ENCODE measurements around the gene TBC1D22A.

Gene TBC1D22A

DNA sequence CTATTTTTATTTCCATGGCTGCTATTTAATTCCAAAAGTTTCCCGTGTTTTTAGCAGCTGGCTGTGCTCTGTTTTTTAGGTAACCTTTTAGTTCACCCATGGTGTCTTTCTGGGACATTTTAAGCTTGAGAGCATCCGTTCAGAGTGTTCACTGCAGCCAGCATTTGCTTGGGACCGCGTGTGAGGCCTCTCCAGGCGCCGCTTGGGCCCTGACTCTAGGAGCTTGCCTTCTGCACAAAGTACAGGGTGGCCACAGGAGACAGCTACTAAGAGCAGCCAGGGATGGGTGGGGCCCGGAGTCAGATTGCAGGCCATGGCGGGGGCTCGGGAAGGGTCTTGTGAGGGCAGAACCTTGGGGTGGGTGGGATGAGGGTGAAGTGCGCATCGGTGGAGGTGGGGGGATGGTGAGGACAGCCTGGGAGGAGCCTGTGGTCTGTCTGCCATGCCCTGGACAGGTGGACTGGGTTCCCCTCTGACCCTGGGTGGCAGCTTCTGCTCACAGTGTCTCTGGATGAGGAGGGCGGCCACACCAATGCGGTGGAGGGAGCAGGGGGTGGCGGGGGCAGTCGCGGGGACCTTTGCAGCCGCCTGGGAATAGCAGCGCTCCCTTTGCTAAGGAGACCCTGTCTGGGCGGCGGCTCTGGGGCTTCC lies 288.1 kb downstream of the TBC1D22A start:
- no peak for DNase-seq

DNA sequence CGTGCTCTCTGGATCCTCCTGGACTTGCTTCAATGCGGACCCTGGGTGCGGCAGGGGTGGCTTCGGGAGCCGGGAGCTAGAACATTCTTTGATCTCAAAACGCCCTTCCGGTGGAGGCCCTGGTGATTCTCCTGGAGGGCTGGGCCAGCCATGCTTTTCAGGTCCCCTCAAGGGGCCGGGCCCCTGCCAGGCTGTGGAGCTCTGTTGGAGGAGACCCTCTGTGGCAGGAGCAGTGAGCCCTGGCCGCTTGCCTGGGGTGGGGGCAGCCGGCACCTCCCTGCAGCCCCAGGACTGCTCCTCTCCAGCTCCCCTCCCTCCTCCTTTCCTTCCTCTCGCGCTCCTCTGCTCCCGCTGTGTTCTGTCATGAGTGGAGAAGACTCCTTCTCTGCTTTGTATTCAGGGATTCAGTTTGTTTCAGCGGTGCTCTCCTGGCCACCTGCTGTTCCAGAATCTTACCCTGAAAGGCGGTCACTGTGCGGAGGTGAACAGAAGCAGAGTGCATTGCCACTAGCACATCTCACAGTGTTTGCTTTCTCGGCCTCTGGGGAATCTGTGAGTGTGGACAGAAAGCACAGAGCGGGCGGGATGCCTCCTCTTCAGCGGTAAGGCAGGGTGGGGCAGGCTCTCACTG lies 289.1 kb downstream of the TBC1D22A start:
- DNase-seq = no peak

DNA sequence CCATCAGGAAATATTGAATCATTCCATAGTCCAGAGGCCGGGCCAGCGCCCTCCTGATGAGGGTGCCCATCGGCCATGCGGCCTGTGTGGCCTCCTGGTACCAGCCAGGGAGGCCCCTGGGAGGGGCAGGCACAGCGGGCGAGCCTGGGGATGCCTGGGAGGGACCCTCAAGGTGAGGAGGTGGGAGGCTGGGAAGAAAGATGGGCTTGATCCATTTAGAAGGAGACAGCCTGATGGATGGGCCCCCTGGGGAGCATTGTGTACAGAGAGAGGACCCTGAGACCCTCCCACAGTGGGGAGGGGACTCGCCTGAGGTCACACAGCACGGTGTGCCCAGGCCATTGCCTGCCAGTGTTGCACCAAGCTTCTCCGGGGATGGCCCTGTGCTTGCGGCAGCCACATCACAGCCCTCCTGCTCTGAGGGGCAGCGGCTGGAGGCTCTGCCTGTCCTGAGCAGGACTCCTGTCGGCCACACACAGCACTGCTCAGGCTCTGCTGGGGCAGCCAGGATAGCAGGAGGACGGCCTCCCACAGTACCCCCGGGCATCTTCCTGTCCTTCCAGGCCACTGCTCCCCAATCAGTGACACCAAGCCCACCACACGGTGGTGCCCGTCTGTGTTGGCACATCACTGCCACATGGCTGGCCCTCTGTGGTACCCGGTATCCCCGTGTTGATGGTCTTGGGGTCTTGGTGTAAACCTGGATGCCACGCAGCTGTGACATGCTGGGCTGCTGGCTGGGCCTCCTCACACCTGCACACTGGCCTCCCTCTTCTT lies 290.0 kb downstream of the TBC1D22A start:
- no peak for DNase-seq

DNA sequence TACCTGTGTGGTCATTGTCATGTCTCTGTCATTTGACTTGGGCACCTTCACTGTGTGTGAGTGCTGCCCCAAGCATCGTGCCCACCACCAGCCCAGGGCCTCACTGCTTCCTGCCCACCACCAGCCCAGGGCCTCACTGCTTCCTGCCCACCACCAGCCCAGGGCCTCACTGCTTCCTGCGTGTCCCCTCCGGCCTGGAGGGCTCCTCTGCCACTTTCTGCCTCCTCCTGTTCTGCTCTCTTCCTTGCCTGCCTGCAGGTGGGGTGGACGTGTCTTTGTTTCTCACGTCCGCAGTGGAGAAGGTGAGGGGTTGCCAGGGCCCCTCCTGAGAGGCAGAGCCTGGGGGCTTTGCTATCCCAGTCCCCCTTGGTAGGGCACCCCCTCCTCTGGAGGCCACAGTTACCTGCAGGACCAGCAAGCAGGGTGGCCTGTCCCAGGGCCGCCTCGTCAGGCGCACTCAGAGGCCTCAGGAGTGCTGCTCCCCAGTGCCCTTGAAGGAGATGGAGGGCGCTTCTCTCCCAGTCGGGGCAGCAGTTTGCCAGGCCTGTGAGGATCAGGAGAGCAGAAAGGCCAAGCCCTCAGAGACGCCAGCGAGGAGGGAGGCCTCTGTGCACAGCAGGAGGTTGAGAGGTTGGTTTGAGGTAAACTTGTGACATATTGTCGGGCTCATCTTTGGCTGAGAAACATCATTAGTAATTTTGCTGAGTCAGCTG lies 290.7 kb downstream of the TBC1D22A start:
- DNase-seq = no peak

- no peak for DNase-seq
Observed at GRCh38 chr22:47053726-47054141, 291.3 kb downstream of the TBC1D22A start.

GRCh38 chr22:47054231-47055072 lies 292.0 kb downstream of the TBC1D22A start:
- no peak for DNase-seq

DNA sequence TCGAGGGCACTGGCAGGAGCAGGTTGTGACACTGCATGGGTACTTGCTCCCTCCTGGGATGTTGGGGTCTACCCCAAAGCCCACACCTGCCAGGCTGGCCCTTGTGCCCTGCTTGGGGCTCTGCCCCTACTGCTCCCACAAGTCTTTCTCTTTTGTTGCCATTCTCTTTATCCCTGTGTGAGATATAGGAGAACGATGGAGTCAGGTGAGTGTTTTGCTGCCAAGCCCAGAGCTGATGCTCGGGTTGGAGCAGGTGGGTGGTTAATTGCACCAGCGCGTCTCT lies 292.6 kb downstream of the TBC1D22A start:
- no peak for DNase-seq

- DNase-seq = no peak
Observed at GRCh38 chr22:47055461-47055860, 293.0 kb downstream of the TBC1D22A start.

GRCh38 chr22:47055921-47056320 lies 293.5 kb downstream of the TBC1D22A start:
- DNase-seq = no peak

DNA sequence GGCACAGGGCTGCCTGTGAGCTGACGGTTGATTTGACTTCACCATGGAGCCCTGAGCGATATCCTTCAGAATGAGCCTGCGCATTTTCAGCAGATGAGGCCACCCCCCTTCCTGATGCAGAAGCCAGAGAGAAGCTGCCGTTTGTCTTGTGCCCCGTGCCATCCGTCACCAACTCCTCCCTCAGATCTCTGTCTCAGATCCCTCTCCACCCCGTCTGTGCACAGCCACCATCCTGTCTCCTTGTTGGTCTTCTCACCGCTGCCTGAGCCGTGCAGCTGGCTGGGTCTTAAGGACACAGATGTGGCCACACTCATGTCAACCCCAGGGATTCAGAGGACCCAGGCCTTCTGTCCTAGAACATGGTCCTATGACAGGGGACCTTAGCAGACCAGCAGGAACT lies 293.9 kb downstream of the TBC1D22A start:
- DNase-seq = no peak

DNA sequence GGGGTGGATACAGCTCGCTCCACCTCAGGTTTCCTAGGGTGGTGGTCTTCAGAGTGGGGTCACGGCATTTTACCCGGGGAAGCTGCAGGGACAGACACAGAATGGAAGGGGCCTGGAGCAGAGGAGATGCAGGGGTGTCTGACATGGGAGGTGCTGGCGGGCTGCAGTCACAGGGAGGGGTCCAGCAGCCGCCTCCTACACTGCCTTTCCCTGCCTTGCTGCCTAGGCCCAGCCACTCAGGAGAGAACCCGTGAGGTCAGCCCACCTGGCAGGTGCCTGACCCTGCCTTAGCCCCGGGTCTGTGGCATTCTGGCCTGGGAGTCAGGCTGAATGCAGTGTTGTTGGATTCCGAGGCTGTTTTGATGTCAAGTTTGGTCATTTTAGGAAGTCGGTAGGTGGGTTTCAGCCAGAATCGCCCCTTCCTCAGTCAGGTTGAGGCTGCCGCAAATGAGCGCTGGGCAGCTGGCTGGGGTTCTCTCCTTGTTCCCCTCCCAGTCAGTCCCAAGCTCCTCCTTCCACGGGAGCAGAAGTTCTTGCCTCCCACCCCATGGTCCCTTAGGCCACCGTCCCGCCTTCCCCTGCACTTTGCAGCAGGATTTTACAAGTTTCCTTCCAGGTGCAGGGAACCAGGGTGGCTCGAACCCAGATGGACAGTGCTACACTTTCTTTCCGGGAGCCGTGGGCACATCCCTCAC lies 294.5 kb downstream of the TBC1D22A start:
- no peak for DNase-seq

DNA sequence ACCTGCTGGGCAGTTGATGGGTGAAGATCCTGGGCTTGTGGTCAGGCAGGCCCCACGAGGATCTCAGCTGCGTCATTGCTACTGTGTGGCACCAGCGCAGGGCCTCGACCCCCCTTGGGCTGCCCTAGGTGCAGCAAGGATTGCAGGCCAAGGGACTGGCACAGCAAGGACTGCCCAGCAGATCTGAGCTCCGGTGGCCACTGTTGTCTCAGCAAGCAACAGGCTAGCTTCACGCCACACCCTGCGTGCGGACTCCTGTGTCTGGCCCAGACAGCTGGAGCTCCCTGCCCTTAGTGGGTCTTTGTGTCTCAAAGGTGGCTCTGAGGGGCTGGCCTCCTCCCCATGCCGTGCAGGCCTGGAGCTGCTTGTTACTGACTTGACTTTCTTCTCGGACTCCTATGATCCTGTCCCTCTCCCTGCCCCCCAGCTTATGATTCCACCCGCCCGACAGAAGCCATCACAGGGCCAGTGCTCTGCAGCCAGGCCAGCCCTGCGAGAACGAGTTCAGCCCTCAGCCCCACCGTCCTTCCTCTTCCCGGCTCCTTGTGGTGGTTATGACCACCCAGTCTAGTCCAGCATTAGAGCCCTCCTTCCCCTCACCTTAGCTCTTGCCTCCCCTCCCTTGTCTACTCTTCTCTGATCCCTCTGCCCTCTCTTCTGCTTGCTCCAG lies 295.6 kb downstream of the TBC1D22A start:
- DNase-seq = no peak

DNA sequence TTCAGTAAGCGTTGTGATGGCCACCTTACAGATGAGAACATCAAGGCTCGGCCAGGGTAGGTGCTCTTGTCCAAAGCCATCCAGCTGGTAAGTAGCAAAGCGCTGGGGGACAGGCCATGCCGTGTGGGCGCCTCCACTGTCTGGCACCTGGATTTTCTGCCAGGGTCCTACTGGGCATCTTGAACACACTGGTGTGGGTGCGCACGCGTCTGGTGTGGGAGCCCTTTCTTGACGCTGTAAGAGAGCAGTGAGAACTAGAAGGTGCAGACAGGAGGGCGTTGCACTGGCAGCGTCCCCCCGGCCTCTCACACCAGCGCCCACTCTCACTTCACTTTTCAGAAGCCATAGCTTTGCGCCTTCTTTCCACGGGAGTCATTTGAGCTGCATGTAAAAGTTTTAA lies 296.6 kb downstream of the TBC1D22A start:
- no peak for DNase-seq

- no peak for DNase-seq
Observed at GRCh38 chr22:47059701-47060161, 297.3 kb downstream of the TBC1D22A start.

- no peak for DNase-seq
Observed at GRCh38 chr22:47060718-47061117, 298.3 kb downstream of the TBC1D22A start.

DNA sequence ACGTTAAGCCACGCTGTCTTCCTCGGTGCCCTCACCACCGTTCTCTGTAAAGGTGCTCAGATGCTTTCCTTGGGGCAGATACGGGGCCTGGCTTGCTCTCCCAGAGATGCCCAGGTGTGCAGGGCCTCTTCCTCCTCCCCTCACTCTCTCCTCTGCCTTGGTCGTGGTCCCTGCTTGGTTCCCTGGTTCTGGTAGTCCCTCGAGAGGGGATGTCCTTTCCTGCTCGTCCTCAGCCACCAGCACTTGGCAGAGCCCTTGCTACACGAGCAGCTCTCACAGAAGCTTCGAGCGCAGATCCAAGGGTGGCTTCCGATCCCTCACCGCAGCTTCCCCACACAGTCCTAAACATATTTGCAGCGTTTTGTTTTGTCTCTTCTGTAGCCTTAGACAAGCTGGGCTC lies 298.8 kb downstream of the TBC1D22A start:
- DNase-seq = no peak

DNA sequence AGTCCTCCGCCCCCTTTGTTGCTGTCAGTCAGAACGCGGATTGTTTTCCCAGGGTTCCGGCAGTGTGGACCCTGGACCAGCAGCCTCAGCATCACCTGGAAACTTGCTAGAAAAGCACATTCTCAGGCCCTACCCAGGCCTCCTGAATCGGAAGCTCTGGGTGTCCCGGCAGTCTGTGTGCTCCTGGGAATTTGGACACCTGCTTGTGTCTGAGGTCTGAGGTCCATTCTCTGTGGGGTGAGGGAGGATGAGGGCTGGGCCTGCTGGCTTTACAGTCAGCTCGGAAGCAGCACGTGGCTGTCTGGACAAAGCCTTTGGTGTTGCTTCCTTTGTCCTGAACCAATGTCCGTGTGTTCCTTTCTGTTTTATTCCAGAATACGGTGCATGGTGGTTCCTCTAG lies 299.7 kb downstream of the TBC1D22A start:
- DNase-seq = no peak

DNA sequence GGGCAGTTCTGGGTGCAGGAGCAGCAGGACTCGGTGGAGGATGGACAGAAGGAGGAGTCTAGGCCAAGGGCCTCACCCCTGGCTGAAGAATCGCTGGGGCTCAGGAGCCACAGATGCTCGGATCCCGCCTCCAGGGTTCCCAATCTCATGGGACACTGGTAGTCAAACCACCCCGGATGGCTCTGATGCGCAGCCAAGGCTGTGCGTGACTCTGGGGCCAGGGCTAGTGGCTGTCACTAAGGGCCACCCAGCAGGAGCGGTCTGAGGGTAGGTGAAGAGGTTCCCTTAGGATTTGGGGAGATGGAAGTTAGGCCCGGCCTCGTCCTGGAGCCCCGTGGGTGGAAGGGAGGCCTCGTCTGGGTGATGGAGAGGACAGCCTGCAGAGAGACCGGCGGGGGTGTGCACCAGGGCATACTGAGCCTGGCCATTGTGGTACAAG lies 300.6 kb downstream of the TBC1D22A start:
- DNase-seq = no peak

- DNase-seq = no peak
Observed at GRCh38 chr22:47063606-47064005, 301.2 kb downstream of the TBC1D22A start.

- DNase-seq = no peak
Observed at GRCh38 chr22:47064016-47064415, 301.6 kb downstream of the TBC1D22A start.

- no peak for DNase-seq
Observed at GRCh38 chr22:47064416-47064815, 302.0 kb downstream of the TBC1D22A start.
